HUDEP-2 (cell line): ENCODE results near the gene RAB3IP.
"Not testable (repeated sequence)": the region's sequence is repeated elsewhere in the genome, so short reads cannot be mapped to it uniquely, and the experiment has no call there.

Source experiments
- DNase-seq, 76 experiments: peaks; one replicate each; lab custom pipeline; 2025; ENCODE audit not compliant: unreplicated experiment in 76 of 76; lab: John Stamatoyannopoulos, UW

Gene RAB3IP

GRCh38 chr12:69834147-69834546 is 95.5 kb downstream of the RAB3IP start:
- no peak for DNase-seq

GRCh38 chr12:69834576-69834975 is 95.9 kb downstream of the RAB3IP start:
- no peak for DNase-seq

DNA sequence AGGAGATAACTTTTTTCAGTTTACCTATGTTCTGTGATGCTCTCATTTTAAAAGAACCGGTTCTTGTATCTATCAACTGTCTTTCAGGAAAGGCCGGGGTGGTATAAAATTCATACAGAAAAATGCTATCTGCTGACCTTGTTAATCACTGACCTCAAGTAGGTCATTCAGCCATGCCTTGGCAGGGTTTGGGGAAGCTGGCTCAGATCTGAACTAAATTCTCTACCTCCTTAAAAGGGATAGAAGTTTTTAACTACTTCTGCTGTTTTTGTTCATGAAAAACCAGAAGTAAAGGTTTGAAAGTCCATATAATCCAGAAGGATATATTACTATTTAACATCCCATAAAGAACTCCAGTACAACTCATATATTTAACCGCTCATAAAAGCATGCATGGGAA is 96.4 kb downstream of the RAB3IP start:
- no peak for DNase-seq

DNA sequence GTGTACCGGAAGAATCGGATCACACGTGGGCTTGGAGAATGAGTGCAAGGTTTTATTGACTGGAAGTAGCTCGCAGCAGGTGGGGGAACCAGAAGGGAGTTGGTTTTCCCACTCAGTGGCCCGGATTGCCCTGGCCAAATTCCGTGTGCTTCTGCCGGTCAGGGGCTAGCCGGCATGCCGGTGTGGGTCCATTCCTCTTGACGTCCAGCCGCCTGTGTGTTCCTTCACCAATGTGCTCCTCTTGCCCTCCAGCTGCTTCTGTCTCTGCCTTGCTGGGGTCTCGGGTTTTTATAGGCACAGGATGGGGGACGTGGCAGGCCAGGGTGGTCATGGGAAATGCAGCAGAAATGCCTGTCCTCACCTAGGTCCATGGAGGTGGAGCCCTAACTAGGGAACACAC is 97.4 kb downstream of the RAB3IP start:
- no peak for DNase-seq

DNA sequence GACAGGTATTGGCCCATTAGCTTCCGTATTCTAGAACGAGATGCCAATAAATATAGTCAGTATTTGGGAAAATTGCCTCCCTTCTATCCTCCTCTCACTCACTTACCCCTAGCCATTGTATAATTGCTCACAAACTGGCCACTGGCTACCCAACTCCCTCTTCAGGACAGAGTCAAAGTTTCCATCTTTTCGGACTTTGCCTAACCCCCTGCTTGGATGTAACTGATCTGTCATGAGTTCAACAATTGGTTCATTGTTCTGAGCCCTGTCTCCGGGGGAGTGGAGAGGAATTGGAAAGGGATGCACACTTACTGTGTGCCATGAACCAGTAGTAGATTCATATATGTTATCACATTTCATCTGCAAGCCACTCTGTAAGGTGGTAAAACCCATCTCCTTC is 98.5 kb downstream of the RAB3IP start:
- no peak for DNase-seq

DNA sequence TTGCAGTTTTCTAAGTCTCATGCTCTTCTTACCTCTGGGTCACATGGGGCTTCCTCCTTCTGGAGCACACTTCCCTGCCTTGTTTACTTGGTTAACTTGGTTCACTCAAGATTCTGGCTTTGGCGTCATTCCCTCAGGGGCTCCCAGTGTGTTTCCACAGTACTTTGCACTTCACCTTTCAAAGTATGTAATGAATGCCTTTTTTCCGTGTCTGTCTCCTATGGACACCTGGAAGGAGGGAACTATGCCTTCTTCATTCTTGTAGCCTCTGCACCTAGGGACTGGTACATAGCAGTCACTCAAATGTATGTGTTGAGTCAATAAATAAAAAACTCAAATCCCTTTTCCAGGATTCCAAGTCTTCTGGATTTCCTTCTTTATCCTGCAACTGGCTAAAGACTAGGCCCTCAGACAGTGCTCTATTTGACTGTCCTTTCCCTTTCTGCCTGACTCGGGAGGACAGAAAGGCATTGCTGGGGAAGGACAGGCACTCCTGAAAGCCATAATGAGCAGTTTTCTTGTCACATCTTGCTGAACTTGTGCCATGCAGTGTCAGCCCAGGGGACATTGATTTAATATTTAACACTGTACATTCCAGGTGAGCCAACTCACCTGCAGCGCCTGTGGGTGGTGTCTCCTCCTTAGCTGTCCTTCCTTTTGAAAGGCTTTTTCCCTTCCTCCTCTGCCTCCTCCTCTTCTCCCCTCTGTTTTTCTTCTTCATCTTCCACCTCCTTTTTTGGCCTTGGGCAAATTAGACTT is 99.2 kb downstream of the RAB3IP start:
- no peak for DNase-seq

DNA sequence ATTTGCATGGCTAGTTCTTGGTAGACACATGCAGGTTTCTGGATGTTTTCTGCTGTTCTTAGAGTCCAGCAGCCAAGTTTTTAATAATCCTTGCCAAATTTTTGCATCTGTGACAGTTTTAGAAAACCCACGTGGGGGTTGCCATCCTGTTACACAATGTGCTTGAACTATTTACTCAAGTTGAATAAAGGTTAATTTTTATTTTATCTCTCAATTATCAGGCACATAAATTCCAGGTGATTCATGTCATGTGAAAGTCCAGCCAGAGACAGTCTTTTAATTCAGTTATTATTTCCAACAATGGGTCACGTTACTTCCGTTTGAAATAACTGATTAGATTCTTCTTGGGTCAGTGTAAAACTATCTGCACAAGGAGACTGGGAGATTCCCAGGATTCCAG is 102.1 kb downstream of the RAB3IP start:
- DNase-seq = no peak

- DNase-seq = no peak
Observed at GRCh38 chr12:69843608-69844007, 104.9 kb downstream of the RAB3IP start.

DNA sequence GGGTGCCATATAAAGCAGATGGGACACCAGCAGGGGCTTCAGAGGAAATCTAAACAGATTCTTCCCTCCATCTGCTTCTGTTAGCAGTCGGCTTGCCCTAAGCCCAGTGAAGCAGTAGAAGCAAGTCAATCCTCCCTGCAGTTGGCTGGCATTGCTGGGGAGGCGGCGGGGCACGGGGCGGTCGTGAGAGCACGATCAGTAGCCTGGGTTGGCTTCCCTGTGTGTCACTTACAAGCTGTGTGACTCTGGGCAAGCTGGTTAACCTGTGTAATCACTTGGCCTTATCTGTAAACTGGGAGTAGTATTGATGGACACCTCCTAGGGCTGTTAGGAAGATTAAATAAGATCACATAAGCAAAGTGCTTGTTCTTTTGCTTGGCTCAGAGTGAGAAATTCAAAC is 105.8 kb downstream of the RAB3IP start:
- DNase-seq = no peak

DNA sequence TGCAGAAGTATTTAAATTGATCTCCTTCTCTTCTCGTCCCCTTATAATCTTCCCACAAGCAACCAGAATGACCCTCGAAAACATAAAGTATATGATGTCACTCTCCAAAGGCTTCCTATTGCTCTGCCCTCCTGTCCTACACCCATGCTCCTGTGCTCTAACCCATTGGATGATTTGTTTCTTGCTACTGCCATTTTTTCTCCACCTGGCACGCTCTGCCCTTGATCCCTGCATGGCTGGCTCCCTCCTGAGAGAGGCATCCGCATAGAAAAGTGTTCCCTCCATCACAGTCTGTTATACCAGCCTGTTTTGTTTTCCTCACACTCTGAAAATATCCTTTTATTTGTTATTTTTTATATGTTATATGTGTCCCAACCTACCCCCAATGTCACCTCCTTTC is 106.2 kb downstream of the RAB3IP start:
- DNase-seq = no peak

GRCh38 chr12:69846976-69847375 is 108.3 kb downstream of the RAB3IP start:
- no peak for DNase-seq

GRCh38 chr12:69851976-69852375 is 113.3 kb downstream of the RAB3IP start:
- DNase-seq = no peak

DNA sequence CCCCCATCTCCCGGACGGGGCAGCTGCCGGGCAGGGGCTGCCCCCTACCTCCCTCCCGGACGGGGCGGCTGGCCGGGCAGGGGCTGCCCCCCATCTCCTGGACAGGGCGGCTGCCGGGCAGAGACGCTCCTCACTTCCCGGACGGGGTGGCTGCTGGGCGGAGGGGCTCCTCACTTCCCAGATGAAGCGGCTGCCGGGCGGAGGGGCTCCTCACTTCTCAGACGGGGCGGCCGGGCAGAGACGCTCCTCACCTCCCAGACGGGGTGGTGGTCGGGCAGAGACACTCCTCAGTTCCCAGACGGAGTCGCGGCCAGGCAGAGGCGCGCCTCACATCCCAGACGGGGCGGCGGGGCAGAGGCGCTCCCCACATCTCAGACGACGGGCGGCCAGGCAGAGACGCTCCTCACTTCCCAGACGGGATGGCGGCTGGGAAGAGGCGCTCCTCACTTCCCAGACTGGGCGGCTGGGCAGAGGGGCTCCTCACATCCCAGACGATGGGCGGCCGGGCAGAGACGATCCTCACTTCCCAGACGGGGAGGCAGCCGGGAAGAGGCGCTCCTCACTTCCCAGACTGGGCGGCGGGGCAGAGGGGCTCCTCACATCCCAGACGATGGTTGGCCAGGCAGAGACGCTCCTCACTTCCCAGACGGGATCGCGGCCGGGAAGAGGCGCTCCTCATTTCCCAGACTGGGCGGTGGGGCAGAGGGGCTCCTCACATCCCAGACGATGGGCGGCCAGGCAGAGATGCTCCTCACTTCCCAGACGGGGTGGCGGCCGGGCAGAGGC is 114.7 kb downstream of the RAB3IP start:
- not testable (repeated sequence) for DNase-seq

- no peak for DNase-seq
Observed at GRCh38 chr12:69866698-69867097, 128.0 kb downstream of the RAB3IP start.

DNA sequence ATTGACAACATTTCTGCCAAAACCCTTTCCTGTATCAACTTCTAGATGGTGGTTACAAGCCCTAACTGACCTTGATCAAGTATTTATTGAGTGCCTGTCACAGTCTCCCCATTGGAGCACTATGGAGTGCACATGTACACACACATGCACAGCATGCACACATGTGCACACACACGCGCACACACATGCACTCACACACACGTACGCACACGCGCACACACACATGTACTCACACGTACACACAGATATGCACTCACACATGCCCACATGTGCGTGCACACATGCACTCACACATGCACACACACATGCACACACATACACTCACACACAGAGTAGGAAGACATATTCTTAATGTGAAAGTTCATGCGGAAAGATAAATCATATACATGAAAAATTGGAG is 130.0 kb downstream of the RAB3IP start:
- no peak for DNase-seq

- DNase-seq = no peak
Observed at GRCh38 chr12:69872804-69873203, 134.1 kb downstream of the RAB3IP start.
